HCT116 (cell line): Measurements from ENCODE around the gene SLBP. TPM values are rescaled to one million over a fixed set of nuclear protein-coding genes. Genes with fewer than 3 reads are reported as not detected.

ENCODE experiments used
- CBX3 ChIP-seq: IDR thresholded peaks from 2 replicates; pipeline ENCODE4 v1.6.1; 2012; ENCODE audit warnings: low read depth
- EGR1 ChIP-seq: IDR thresholded peaks from 2 replicates; pipeline ENCODE4 v1.6.1; 2012; ENCODE audit warnings: low read depth
- EZH2 ChIP-seq: fragments of 200-600 bp; sonication (generic); IDR thresholded peaks from 2 replicates; pipeline ENCODE4 v1.6.1; 2017; ENCODE audit warnings: antibody characterized with exemption, mixed run types
- EZH2phosphoT487 ChIP-seq: fragments of 200-600 bp; IDR thresholded peaks from 2 replicates; pipeline ENCODE4 v1.6.1; 2018; ENCODE audit warnings: antibody characterized with exemption, borderline replicate concordance
- JUND ChIP-seq: IDR thresholded peaks from 2 replicates; pipeline ENCODE4 v1.6.1; 2012
- MAX ChIP-seq: IDR thresholded peaks from 2 replicates; pipeline ENCODE4 v1.6.1; 2012
- POLR2AphosphoS5 ChIP-seq: IDR thresholded peaks from 2 replicates; pipeline ENCODE4 v1.6.1; 2011; ENCODE audit warnings: mild to moderate bottlenecking, low read depth, low read length, moderate library complexity
- SIN3A ChIP-seq: IDR thresholded peaks from 2 replicates; pipeline ENCODE4 v1.6.1; 2012; ENCODE audit warnings: low read depth
- SP1 ChIP-seq: IDR thresholded peaks from 2 replicates; pipeline ENCODE4 v1.6.1; 2012; ENCODE audit warnings: low read depth
- SRF ChIP-seq: IDR thresholded peaks from 2 replicates; pipeline ENCODE4 v1.6.1; 2012; ENCODE audit warnings: low read depth
- YY1 ChIP-seq: IDR thresholded peaks from 2 replicates; pipeline ENCODE4 v1.6.1; 2011; ENCODE audit warnings: low read length, low read depth, moderate library complexity, mild to moderate bottlenecking; ENCODE audit not compliant: insufficient replicate concordance; ENCODE audit errors: extremely low read depth
- ZFX ChIP-seq: fragments of 450-650 bp; IDR thresholded peaks from 2 replicates; pipeline ENCODE4 v1.6.1; 2017
- ZNF274 ChIP-seq: fragments of 200-500 bp; sonication (Bioruptor generic); IDR thresholded peaks from 2 replicates; pipeline ENCODE4 v1.6.1; 2014; ENCODE audit warnings: mild to moderate bottlenecking, low read depth, low read length, inconsistent platforms
- total RNA-seq: library from RNA; stranded (reverse); gene quantifications from one replicate; pipeline ENCODE4 v1.2.1, GENCODE V29; 2021; ENCODE audit not compliant: unreplicated experiment
- TF ChIP-seq, protein P1 (sequence below): IDR thresholded peaks from 2 replicates; pipeline ENCODE4 v1.6.1; 2011; ENCODE audit warnings: mild to moderate bottlenecking, low read length, moderate library complexity; ENCODE audit not compliant: insufficient replicate concordance; ENCODE audit errors: extremely low read depth

Gene SLBP
- total RNA-seq, 1 experiment from 2014 or later = 101 TPM

GRCh38 chr4:1718095-1718850 lies 6.2 kb upstream of the SLBP start (continued):
- TF ChIP-seq, protein P1, sequence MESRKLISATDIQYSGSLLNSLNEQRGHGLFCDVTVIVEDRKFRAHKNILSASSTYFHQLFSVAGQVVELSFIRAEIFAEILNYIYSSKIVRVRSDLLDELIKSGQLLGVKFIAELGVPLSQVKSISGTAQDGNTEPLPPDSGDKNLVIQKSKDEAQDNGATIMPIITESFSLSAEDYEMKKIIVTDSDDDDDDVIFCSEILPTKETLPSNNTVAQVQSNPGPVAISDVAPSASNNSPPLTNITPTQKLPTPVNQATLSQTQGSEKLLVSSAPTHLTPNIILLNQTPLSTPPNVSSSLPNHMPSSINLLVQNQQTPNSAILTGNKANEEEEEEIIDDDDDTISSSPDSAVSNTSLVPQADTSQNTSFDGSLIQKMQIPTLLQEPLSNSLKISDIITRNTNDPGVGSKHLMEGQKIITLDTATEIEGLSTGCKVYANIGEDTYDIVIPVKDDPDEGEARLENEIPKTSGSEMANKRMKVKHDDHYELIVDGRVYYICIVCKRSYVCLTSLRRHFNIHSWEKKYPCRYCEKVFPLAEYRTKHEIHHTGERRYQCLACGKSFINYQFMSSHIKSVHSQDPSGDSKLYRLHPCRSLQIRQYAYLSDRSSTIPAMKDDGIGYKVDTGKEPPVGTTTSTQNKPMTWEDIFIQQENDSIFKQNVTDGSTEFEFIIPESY = no peak
- TF ChIP-seq SP1 = no peak
- TF ChIP-seq CBX3 = no peak
- TF ChIP-seq JUND = no peak
- no peak for TF ChIP-seq EGR1
- no peak for TF ChIP-seq EZH2phosphoT487
- no peak for TF ChIP-seq MAX
- no peak for TF ChIP-seq ZFX
- TF ChIP-seq SRF = no peak
- TF ChIP-seq SIN3A = no peak
- TF ChIP-seq ZNF274 = no peak
- no peak for TF ChIP-seq YY1
- no peak for TF ChIP-seq EZH2
- no peak for TF ChIP-seq POLR2AphosphoS5
